ENCODE measurements around the gene LIMD2.

- TF ChIP-seq CTCF (IDR thresholded peaks at IDR 0.05) (no peak), POLR2A (IDR thresholded peaks at IDR 0.05) (no peak), EP300 (IDR thresholded peaks at IDR 0.05) (no peak)
Observed at GRCh38 chr17:63740464-63741142, 40.7 kb upstream of the LIMD2 start.
